HEK293T (cell line): ENCODE measurements around the gene DOK6.

Experiments used
- CTCF ChIA-PET: fragments of 350-600 bp; formaldehyde crosslinking; extraction: SDS; loops from one replicate; lab custom pipeline; 2021; ENCODE audit warnings: antibody characterized with exemption, inconsistent platforms; lab: Yijun Ruan, JAX
- POLR2A ChIA-PET: fragments of 350-600 bp; formaldehyde crosslinking; extraction: SDS; loops from one replicate; lab custom pipeline; 2020; ENCODE audit warnings: antibody characterized with exemption, inconsistent platforms; lab: Yijun Ruan, JAX
- DNase-seq: peaks from one replicate; pipeline ENCODE4 v3.0.0; 2012; ENCODE audit warnings: mixed read lengths; ENCODE audit errors: extremely low spot score
- ARNT ChIP-seq: fragments of 450-650 bp; IDR thresholded peaks from 2 replicates; pipeline ENCODE4 v1.6.1; 2017; ENCODE audit warnings: mild to moderate bottlenecking
- BHLHE40 ChIP-seq: fragments of 450-650 bp; IDR thresholded peaks from 2 replicates; pipeline ENCODE4 v1.6.1; 2016; ENCODE audit warnings: mild to moderate bottlenecking, moderate library complexity, borderline replicate concordance
- CTBP1 ChIP-seq: fragments of 450-650 bp; IDR thresholded peaks from 2 replicates; pipeline ENCODE4 v1.6.1; 2016; ENCODE audit warnings: borderline replicate concordance
- ELF4 ChIP-seq: fragments of 450-650 bp; IDR thresholded peaks from 2 replicates; pipeline ENCODE4 v1.6.1; 2017; ENCODE audit warnings: antibody characterized with exemption
- FOXA1 ChIP-seq: fragments of 450-650 bp; IDR thresholded peaks from 2 replicates; pipeline ENCODE4 v1.6.1; 2016; ENCODE audit warnings: mild to moderate bottlenecking
- FOXK2 ChIP-seq: fragments of 450-650 bp; IDR thresholded peaks from 2 replicates; pipeline ENCODE4 v1.6.1; 2016; ENCODE audit warnings: mild to moderate bottlenecking
- FOXM1 ChIP-seq: fragments of 450-650 bp; IDR thresholded peaks from 2 replicates; pipeline ENCODE4 v1.6.1; 2017; ENCODE audit warnings: mild to moderate bottlenecking, borderline replicate concordance
- HDGF ChIP-seq: fragments of 450-650 bp; IDR thresholded peaks from 2 replicates; pipeline ENCODE4 v1.6.1; 2017; ENCODE audit warnings: antibody characterized with exemption, borderline replicate concordance
- L3MBTL2 ChIP-seq: fragments of 450-650 bp; conservative IDR thresholded peaks from 2 replicates; pipeline ENCODE4 v1.6.1; 2016; ENCODE audit warnings: mild to moderate bottlenecking
- LEF1 ChIP-seq: fragments of 450-650 bp; IDR thresholded peaks from 2 replicates; pipeline ENCODE4 v1.6.1; 2017; ENCODE audit warnings: mild to moderate bottlenecking, borderline replicate concordance
- NFRKB ChIP-seq: fragments of 450-650 bp; IDR thresholded peaks from 2 replicates; pipeline ENCODE4 v1.6.1; 2016; ENCODE audit warnings: mild to moderate bottlenecking, moderate library complexity
- SP1 ChIP-seq: fragments of 450-650 bp; IDR thresholded peaks from 2 replicates; pipeline ENCODE4 v1.6.1; 2017
- SUZ12 ChIP-seq: fragments of 450-650 bp; IDR thresholded peaks from 2 replicates; pipeline ENCODE4 v1.6.1; 2016; ENCODE audit warnings: mild to moderate bottlenecking
- TARDBP ChIP-seq: fragments of 450-650 bp; IDR thresholded peaks from 2 replicates; pipeline ENCODE4 v1.6.1; 2016
- ZNF384 ChIP-seq: fragments of 450-650 bp; IDR thresholded peaks from 2 replicates; pipeline ENCODE4 v1.6.1; 2016
- TF ChIP-seq, protein P1 (sequence below): fragments of 450-650 bp; IDR thresholded peaks from 2 replicates; pipeline ENCODE4 v1.6.1; 2016

The DOK6 gene

DNA sequence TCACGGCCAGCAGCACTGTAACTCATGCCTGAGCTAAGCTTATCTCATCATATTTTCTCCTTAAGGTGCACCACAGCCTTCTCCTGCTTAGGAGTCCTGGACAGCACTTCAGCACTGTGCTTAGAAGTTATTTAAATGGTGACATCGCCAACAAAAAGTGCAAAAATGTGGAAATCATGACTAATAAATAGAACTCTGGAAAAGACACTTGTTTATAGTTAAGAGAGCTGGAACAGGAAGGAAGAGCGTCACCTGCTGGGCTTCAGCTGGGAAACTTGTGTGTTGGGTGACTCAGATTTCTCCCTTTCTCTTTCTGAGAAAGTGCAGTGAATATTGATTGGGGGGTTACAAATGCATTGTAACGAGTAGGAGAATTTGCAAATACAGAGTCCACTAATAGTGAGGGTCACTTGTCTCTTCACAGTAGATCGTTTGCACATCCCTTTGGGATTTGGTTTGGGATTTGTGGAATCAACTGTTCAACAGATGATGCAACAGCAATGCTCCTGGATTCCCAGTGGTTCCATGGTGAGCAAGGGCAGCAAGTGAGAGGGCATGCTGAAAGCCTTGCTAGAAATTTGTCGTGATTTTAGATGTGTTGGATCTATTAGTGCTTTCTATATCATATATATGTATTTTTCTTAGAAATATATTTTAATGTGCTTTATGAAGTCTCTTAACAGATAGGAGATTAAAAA lies 84.2 kb downstream of the DOK6 start:
- no peak for DNase-seq
- TF ChIP-seq SP1 (no peak), CTBP1 (no peak), ZNF384 (no peak), NFRKB (no peak), TARDBP (no peak)
- TF ChIP-seq, protein P1, sequence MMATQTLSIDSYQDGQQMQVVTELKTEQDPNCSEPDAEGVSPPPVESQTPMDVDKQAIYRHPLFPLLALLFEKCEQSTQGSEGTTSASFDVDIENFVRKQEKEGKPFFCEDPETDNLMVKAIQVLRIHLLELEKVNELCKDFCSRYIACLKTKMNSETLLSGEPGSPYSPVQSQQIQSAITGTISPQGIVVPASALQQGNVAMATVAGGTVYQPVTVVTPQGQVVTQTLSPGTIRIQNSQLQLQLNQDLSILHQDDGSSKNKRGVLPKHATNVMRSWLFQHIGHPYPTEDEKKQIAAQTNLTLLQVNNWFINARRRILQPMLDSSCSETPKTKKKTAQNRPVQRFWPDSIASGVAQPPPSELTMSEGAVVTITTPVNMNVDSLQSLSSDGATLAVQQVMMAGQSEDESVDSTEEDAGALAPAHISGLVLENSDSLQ, result no peak
- POLR2A ChIA-PET, result no interaction called here
- CTCF ChIA-PET, result interaction anchor here (0.6 kb wide), 1 partner anchor 267 kb away, joined by 3 read pairs; no protein-coding TSS in a partner anchor

DNA sequence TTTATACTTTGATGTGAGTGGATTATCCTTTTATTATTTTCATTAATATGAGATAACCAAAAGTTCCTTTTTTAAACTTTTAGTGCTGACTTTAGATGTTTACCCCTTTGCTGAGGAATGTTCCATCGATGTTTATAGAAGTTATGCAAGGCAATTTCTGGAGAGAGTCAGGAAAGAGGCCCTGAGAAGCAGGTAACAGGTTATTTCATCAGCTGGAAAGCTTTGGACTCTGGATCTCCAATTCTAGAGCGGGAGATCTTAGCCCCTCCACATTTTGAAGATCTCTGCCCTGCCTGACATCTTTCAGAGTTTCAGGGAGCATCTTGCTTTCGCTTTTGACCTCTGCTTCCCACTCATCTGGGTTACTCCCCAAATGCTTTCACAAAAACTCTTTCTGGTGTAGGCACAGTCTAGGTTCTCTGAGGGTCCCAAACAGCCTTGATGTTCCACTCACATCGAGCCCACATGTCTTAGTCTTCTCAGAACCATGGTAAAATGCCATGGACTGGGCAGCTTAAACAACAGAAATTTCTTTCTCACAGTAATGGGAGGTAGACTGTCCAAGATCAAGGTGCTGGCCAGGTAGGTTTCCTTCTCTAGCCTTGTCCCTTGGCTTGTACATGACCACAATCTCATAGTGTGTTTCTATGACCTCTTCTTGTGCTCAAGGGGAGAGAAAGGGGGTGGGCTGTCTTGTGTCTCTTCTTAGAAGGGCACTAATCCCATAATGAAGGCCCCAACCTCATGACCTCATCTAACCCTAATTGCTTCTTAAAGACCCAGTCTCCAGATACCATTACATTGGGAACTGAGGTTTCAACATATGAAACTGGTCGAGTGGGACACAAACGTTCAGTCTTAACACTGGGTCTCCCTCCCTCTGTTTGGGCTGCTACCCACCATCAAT lies 87.1 kb downstream of the DOK6 start:
- ChIA-PET POLR2A (no interaction called here), CTCF (no interaction called here)
- no peak for DNase-seq
- no peak for TF ChIP-seq ARNT
- TF ChIP-seq FOXA1, result no peak
- TF ChIP-seq ELF4, result no peak
- no peak for TF ChIP-seq TARDBP

DNA sequence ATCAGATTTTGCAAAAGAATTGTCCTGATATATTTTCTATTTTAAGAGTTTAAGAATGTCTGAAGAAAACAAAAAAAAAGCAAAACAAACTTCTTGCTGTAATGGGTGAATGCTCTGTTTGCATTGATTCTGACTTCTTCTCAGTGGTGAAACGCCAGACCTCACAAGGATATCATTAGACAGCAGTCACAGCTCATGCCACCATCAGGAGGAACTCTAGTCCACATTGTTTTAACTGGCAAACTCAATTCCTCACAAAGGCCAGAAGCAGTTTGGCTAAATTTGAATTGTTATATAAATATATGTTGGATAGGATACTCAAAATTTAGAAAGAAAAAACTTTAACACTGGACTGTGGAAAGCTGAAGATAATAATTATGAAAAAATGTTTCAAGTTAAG lies 89.4 kb downstream of the DOK6 start:
- DNase-seq, result no peak
- ChIA-PET CTCF (no interaction called here), POLR2A (no interaction called here)
- TF ChIP-seq, protein P1, result no peak
- no peak for TF ChIP-seq FOXA1
- no peak for TF ChIP-seq FOXK2
- no peak for TF ChIP-seq FOXM1
- TF ChIP-seq SP1, result no peak
- TF ChIP-seq LEF1, result no peak
- TF ChIP-seq ZNF384, result no peak
- no peak for TF ChIP-seq CTBP1
- TF ChIP-seq TARDBP, result no peak

DNA sequence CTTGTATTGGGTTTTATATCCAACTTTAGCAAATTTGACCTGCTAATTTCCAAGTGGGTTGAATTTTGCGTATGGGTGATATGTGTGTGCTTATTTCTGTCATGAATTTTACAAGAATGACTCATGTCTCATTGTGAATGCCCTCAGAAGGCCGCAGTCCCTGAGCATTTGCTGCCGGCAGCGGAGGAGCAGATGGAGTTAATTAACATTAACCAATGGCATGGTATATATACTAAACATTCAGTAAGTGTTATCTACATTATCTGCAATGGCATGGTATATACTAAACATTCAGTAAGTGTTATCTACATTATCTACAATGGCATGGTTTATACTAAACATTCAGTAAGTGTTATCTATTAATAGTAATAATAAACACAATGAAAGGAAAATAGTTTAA lies 90.1 kb downstream of the DOK6 start:
- POLR2A ChIA-PET, result no interaction called here
- CTCF ChIA-PET, result no interaction called here
- TF ChIP-seq FOXA1 (no peak), CTBP1 (no peak), ZNF384 (no peak), SP1 (no peak), ARNT (no peak), HDGF (no peak), BHLHE40 (no peak), ELF4 (no peak), FOXK2 (no peak), NFRKB (no peak), TARDBP (no peak), L3MBTL2 (no peak), LEF1 (no peak), SUZ12 (no peak), FOXM1 (no peak)
- TF ChIP-seq, protein P1, result no peak
- DNase-seq, result no peak

DNA sequence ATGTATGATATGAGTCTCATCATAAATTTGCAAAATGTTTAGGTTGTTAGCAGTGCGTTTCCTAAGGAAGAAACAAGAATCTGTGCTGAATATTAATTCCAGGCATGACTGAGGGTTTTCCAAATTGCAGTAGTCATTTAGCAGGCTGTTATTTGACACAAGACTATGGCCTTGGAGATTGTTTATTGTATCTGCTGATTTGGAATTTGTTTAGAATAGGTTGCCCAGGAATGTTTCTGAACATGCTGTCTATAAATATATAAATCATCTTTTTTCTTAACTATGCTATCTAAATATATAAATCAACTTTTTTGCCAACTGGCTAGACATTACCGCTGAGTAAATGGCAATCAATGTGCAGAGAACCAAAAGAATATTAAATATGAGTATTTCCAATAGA lies 90.9 kb downstream of the DOK6 start:
- CTCF ChIA-PET, result no interaction called here
- no peak for DNase-seq

More for the DNA sequence above, 90.9 kb downstream of the DOK6 start:
- POLR2A ChIA-PET, result no interaction called here
- TF ChIP-seq SP1, result no peak
- no peak for TF ChIP-seq TARDBP
- TF ChIP-seq NFRKB, result no peak
- TF ChIP-seq ELF4, result no peak
- no peak for TF ChIP-seq FOXA1
- no peak for TF ChIP-seq LEF1
- no peak for TF ChIP-seq ZNF384
- TF ChIP-seq BHLHE40, result no peak
- no peak for TF ChIP-seq HDGF
- TF ChIP-seq ARNT, result no peak
- no peak for TF ChIP-seq CTBP1
- no peak for TF ChIP-seq FOXK2
- TF ChIP-seq, protein P1, result no peak
- no peak for TF ChIP-seq L3MBTL2
- TF ChIP-seq SUZ12, result no peak
- no peak for TF ChIP-seq FOXM1
